Fibroblast of skin of right biceps (primary cell): Measurements from ENCODE around the gene TROAP.
A peak's percentile ranks its signal among the peaks of the same experiment; 100 is the strongest.
"Not testable (repeated sequence)": the region's sequence is repeated elsewhere in the genome, so short reads cannot be mapped to it uniquely, and the experiment has no call there.

ENCODE experiments used
- DNase-seq: peaks from one replicate; pipeline ENCODE4 v3.0.0-alpha.2; 2013

The TROAP gene

GRCh38 chr12:49330631-49331379 lies 7.8 kb downstream of the TROAP start:
- no peak for DNase-seq

GRCh38 chr12:49331380-49332222 lies 8.5 kb downstream of the TROAP start:
- peak; percentile 61 for DNase-seq

- DNase-seq: no peak
These were observed 9.4 kb downstream of the TROAP start for GRCh38 chr12:49332441-49332861.

GRCh38 chr12:49332891-49333371 lies 9.9 kb downstream of the TROAP start:
- DNase-seq: no peak

- DNase-seq: not testable (repeated sequence)
These were observed 10.7 kb downstream of the TROAP start for GRCh38 chr12:49333778-49334177.

- DNase-seq: no peak
These were observed 11.2 kb downstream of the TROAP start for GRCh38 chr12:49334226-49334625.

- no peak for DNase-seq
These were observed 11.6 kb downstream of the TROAP start for GRCh38 chr12:49334681-49335080.

GRCh38 chr12:49335118-49335954 lies 12.3 kb downstream of the TROAP start:
- no peak for DNase-seq

- no peak for DNase-seq
These were observed 13.0 kb downstream of the TROAP start for GRCh38 chr12:49335955-49336644.

- peak; percentile 69 for DNase-seq
These were observed 13.9 kb downstream of the TROAP start, which contains the start of gene C1QL4 for GRCh38 chr12:49336645-49337584. Gene C1QL4, minus strand, starts transcription at chr12:49337188. Its CDS starts 711 bp downstream, at chr12:49336477.

GRCh38 chr12:49338830-49339463 lies 15.9 kb downstream of the TROAP start:
- DNase-seq: no peak

- DNase-seq: no peak
These were observed 16.4 kb downstream of the TROAP start for GRCh38 chr12:49339464-49339861.

GRCh38 chr12:49340095-49340870 lies 17.2 kb downstream of the TROAP start:
- DNase-seq: no peak

- no peak for DNase-seq
These were observed 18.1 kb downstream of the TROAP start for GRCh38 chr12:49340971-49341776.

- no peak for DNase-seq
These were observed 18.7 kb downstream of the TROAP start for GRCh38 chr12:49341777-49342065.

GRCh38 chr12:49342066-49342913 lies 19.2 kb downstream of the TROAP start:
- DNase-seq: peak; percentile 81

- DNase-seq: no peak
These were observed 20.1 kb downstream of the TROAP start for GRCh38 chr12:49342914-49343731.
